Stimulated activated CD8-positive, alpha-beta memory T cell treated with anti-CD3 and anti-CD28 coated beads, Interleukin-15, amount 100 ng/mL, for 48 hours (primary cell): ENCODE measurements around the gene TNF.

Experiments
- DNase-seq, 2 donors: peaks; one replicate each; pipeline ENCODE4 v3.0.0-alpha.2; 2020; ENCODE audit warnings: low read depth in 2 of 2

The TNF gene

DNA sequence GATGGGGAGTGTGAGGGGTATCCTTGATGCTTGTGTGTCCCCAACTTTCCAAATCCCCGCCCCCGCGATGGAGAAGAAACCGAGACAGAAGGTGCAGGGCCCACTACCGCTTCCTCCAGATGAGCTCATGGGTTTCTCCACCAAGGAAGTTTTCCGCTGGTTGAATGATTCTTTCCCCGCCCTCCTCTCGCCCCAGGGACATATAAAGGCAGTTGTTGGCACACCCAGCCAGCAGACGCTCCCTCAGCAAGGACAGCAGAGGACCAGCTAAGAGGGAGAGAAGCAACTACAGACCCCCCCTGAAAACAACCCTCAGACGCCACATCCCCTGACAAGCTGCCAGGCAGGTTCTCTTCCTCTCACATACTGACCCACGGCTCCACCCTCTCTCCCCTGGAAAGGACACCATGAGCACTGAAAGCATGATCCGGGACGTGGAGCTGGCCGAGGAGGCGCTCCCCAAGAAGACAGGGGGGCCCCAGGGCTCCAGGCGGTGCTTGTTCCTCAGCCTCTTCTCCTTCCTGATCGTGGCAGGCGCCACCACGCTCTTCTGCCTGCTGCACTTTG, at the start of gene TNF:
Gene TNF, plus strand, starts transcription at position 231 of the 567 bp plus-strand sequence. Its CDS starts 177 bp downstream, at position 408.
- DNase-seq = peak in 1 of 2 donors; percentile 79

DNA sequence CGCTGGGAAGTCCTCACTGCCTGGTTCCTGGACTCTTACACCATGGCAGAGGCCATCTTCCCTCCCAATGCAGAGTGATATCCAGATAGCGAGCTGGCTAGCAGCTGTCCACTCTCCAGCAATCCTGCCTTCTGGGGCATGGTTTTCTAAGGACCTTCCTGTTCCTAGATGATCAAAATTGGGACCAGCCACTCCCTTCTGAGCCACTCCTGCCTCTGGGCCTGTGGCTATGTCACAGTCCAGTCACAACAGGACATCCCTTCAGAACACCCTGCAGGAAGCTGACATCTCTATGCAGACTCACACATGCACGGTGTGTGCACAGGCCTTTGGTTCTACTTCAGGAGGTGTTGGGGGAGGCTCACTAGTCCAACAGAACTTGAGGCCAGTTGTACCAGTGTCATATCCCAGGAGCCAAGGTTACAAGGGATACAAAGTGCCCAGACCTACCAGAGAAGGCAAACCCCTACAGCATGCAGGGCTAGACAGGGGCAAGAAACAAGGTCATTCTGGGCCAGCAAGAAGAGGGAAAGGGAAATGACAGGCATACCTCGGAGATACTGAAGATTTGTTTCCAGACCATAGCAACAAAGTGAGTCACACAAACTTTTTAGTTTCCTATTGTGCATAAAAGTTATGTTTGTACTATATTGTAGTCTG, 49.3 kb upstream of the TNF start:
- DNase-seq = no peak

DNA sequence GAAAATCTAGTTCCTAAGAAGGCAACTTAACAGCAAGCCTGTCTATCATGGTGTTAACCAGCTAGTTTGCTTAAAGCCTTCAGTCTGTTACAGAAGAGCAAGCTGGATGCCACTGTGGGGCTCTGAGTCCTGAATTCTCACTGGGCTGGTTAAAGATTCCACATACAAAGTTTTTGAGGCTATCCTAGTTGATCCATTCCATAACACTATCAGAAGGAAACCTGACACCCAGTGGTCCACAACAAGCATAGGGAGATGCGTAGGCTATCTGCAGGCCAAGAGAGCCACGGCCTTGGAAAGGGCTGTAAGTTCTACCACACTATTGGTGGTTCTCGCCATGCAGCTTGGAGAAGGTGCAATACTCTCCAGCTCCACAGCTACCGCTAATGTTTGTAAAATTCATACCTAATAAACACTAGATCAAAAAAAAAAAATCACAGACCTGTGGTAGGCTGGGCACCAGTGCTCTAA, 47.0 kb upstream of the TNF start:
- DNase-seq = no peak

DNA sequence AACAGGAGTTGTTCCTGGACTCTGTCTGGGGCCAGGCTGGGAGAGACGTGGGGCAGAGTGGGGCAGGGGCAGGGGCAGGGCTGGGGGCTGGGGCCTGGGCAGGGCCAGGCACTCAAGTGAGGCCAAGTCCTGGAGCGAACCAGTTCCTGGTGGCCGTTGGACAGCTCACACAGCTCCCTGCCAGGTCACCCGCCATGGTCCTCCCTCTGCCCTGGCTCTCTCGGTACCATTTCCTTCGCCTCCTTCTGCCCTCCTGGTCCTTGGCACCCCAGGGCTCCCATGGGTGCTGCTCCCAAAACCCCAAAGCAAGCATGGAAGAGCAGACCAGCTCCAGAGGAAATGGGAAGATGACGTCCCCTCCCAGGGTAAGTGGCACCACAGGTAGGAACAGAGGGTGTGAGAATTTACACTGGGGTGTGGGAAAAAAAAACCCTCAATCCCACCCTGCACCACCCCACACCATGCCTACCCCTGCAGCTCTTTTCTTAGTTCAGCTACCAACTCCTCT, 46.5 kb upstream of the TNF start, which contains the start of gene MCCD1:
Gene MCCD1, plus strand, starts transcription at position 142 of the 508 bp plus-strand sequence. Its CDS starts 53 bp downstream, at position 195.
- DNase-seq = no peak

DNA sequence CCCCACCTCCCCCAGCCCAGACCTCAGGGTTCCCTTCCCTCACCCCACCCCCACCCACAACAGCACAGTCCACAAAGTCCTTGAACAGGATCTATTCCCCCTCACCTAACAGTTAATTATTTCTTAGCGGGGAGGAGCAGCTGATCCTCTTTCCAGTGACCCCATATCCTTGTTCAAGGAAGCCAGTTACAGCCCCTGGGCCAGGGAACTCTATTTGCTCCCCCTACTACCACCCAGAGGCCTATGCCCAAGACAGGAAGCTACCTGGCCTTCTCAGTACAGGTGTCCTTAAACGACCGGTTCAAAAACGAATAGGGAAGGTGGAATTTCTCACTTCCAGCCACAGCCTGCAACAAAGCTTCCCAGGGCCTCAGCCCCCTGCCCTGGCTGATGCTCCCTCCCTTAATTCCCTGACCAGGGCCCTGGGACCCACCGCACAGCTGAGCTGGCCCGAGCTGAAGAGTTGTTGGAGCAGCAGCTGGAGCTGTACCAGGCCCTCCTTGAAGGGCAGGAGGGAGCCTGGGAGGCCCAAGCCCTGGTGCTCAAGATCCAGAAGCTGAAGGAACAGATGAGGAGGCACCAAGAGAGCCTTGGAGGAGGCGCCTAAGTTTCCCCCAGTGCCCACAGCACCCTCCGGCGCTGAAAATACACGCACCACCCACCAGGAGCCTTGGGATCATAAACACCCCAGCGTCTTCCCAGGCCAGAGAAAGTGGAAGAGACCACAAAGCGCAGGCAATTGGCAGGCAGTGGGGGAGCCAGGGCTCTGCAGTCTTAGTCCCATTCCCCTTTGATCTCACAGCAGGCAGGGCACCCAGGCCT, 45.8 kb upstream of the TNF start:
- DNase-seq = no peak

DNA sequence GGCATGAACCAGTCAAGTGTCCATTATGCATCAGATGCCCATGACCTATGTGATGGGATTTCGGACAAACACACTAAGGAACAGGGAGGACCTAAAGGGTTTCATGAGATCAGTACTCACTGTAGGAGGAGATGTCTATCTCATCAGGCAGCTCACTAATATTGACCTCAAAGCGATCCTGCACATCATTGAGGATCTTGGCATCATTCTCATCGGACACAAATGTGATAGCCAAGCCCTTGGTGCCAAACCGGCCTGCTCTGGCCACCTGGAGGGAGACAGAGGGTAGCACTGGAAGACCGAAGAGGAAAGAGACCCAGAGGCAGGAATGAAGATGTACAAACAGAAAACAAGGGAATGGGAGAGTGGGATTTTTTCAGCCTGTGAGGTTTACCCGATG, 44.7 kb upstream of the TNF start:
- DNase-seq = no peak

DNA sequence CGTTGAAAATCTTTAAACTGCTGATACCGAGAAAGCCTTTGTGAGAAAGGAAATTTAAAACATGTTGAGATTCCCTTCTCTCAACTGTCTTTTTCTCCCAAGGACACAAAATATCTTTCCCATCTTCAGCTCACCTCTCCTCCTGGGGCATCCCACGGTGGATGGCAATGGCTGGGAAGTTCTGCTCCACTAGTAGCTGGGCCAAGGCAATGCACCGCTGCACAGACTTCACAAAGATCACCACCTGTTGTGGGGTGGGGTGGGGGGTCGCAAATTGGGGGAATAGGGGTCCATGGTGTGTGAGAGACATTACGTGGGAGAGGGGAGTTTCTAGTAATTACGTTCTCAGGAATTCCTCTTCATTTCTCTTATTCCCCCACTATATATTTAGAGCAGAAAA, 44.2 kb upstream of the TNF start:
- DNase-seq = no peak

DNA sequence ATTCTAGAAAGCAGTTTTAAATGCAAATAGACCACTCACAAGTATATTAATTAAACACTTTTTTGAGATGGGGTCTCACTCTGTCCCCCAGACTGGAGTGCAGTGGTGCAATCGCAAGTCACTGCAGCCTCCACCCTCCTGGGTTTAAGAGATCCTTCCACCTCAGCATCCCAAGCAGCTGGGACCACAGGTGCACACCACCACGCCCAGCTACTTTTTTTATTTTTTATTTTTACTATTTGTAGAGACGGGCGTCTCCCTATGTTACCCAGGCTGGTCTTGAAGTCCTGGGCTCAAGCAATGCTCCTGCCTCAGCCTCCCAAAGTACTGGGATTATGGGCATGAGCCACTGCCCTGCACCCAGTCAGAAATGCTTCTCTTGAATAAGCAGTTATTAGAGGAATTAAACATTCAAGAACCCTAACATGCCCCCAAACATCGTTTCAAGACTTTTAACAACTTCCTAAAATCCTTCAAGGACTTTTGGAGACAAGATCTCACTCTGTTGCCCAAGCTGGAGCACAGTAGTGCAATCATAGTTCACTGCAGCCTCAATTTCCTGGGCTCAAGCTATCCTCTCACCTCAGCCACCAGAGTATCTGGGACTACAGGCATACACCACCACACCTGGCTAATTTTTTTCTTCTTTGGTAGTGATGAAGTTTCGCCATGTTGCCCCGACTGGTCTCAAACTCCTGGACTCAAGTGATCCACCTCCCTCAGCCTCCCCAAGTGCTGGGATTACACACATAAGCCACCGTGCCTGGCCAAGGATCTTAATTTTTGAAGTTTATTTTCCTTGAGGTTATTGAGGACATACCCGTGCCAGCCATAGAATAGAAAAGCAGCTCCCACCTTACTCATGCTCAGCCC, 43.4 kb upstream of the TNF start:
- no peak for DNase-seq

DNA sequence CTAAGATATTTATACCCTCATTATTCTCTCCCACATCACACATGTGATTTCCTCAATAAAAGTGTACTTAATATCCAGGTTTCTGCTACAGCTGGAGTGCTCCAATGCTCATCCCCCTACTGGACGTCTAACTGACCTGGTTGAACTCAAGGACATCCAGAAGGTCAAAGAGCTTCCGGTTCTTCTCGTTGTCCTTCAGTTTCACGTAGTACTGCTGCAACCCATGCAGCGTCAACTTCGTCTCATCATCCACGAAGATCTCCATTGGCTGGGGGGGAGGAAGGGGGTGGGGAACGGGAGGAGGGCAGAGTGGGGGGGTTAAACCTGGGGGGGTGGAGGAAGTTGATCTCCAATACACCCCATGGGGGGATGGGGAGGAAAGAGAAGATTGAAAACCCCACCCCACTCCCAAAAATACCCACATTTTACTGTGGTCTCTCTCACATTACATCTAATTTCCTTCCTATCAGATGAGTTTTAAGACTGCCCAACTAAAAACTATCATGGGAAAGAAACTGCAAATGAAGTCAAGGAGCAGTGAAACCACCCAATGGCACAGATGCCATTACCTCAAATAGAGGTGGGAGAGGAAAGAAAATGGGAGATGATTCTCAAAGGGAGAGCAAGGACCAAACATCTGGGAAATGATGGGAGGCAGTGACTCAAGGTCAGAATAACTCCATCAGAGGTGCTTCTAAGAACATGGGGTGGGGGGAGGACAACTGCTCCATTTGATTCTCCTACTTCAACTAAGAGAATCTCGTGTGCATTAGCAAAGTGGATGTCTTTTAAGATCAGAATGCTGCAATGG, 42.5 kb upstream of the TNF start:
- no peak for DNase-seq

DNA sequence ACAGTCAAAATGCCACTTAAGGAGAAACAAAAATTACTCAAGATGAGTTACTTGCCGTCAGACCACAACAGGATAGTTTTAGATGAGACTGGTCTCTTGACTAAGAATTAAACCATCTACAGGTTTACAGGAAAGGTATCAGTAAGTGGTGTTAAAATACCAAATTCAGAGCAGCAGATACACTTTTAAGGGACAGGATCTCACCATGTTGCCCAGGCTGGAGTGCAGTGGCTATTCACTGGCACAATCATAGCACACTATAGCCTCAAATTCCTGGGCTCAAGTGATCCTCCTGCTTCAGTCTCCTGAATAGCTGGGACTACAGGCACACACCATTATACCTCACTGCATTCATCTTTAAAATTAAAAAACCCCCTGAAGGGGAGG, 41.9 kb upstream of the TNF start:
- DNase-seq = no peak

DNA sequence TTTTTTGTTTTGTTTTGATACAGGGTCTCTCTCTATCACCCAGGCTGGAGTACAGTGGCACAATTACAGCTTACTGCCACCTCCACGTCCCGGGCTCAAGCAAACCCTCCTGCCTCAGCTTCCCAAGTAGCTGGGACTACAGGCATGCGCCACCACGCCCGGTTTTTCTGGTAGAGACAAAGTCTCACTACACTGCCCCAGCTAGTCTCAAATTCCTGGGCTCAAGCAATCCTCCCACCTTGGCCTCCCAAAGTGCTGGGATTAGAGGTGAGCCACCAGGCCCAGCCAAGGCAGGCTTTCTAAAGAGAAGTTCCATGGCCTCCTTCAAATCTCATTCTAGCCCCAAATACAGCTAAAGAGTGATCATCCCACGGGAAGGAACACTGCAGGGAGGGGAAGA, 41.4 kb upstream of the TNF start:
- no peak for DNase-seq

DNA sequence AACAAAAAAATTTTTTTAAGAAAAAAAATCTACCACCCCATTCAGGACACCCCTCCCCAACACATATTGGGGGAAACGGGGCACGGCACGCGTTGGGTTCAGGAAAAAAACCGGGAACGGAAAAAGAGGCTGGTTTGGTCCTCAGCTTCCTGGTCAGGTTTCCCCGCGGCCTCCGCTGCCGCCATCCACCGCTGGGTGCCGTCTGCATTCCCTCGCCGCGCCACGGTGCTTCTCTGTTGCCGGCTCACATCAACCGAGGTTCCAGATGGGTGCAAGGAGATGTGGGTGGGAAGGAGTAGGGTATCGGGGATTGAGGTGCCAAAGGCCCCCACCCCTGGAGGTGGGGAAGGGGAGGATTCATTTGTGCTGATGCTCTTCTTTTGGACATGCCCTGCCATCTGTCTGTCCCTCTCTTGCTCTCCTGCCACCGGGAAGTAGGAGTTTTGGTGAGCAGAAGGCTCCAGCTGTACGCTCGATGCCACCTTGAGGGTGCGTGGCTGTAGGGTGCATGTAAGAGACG, 40.8 kb upstream of the TNF start:
- DNase-seq = no peak

DNA sequence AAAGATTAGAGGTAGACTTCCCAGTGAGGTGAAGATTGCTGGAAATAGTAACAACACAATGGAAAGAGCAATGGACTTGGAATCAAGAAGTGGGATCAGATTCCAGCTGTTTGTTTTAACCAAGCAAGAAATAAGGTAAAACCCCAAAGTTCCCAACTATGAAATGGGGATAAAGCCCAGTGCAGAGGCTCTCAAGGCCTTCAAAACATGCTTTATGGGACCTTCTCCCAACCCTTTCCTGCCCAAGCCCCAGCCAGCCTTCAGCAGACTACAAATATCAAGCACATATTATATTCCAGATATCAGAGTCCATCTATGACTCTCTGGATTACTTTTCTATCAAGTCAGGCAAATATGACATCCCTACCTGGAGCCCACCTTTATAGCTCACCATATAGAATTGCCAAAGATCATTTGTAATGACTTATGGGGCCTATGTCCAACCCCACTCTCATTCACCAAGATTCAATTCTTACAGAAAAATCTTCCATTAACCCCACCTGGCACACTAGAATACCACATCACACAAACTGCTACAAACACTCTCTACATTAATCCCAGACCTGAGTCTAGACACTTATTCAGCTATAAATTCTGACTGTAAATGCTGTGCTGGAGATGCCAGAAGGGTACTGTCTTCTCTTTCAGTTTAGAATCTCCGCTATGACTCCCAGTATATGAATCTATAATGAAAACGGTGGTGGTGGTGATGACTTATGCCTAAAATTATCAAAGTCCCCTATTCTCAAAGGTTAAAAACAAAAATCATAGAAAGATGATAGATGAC, 39.6 kb upstream of the TNF start:
- DNase-seq = no peak

DNA sequence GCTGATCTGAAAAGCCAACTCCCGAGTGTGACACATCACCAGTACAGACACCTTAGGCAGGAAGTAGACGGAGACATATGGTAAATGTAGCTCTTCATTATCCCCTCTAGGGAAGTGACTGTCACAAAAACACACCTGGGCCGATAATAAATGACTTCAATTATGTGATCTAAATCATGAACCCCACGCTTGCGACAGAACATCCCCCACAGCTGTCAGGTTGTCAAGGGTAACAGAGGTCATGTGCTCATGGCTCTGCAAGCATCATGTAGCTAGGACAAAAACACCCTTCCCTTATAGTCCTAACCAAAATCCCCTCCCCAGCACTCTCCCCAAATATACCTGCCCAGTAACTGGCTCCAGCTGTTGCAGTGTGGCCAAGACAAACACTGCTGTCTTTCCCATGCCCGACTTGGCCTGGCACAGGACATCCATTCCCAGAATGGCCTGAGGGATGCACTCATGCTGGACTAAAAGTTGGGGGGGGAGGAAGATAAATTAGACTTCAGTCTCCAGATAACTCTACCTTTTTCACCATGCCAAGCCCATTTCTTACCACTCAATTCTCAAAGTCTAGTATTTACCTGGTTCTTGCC, 36.5 kb upstream of the TNF start:
- DNase-seq = no peak

DNA sequence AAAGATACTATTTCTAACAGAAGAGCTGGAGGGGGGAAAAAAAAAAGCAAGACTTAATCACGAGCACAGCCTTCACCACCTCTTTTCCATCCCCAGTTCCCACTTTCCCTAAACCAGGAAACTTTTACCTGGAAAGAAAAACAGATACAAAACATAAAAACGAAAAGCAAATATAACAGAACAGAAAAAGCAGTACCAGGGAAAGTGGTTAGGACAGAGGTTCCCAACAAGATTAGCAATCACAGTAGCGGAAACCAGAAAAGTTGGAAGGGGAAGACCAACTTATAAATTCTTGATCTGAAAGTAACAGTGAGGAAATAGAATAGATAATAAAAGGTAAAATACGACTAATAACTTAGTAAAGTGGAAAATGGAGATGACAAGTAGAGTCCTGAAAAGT, 34.7 kb upstream of the TNF start:
- DNase-seq = no peak

DNA sequence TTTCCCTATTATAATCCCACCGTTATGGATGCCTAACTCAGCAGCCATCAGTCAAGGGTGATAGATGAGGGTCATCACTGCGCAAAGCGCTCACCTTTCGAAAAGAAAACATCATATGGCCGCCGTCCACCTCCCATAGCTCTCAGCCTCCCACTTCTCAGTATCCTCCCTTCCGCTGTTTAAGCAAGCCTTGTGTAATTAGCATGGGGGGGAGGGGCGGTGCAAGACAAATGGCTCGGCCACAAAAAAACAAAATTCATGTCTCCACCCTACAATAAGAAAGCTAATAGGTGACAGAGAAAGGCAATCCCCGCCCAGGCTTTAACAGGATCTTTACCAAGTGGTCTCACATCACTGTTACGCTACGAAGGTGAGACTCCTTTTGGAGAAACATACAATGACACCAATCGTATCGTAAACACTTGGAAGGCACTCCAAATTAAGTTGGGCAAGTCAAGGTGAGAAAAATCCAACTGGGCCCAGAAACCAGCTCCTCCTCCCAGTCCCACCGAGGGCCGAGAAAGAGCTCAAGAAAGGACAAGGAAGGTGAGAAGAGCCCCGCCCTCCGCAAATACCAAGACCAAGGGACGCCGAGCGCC, 34.2 kb upstream of the TNF start:
- DNase-seq = peak in 1 of 2 donors; percentile 32

DNA sequence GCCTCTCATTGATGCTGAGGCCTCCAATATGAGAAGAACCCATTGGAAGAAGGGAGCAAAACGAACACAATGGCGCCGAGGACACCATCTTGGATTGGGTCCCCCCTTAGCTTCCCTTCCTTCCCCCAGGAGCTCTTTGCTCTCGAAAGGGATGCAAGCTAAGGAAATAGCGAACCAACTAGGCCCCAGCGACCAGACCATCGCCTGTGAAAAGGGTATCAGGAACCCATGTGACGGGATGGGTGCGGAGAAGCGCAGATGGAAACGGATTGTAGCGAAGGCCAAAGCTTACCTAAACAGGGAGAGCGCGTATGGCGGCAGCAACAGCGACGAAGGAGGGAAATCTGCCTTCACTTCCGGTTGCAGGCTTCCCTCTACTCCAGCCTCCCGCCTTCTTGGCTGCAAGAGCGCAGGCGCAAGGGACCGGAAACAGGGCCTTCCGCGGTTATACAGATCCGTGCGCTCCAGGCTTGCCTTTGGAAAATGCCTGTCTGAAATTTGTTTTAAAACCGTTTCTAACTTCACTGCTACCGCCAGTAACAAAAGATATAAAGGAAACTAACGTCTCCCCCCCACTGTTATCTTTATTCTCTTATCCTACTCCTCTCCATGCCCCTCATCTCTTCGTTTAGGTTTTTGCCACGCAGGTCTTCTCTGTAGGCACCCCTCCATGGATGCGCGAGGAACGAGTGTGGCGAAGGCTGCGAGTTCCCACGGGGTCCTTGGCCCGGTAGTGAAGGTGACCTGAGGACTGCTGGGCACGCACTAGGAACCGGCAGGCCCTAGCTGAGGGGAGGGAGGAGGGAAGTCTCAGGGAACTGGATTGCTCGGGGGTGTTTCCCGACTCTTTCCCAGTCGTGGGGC, 33.5 kb upstream of the TNF start, which contains the start of gene DDX39B:
Gene DDX39B, minus strand, starts transcription at position 346 of the 864 bp plus-strand sequence. CDS start 1,471 bp downstream, outside the sequence.
- DNase-seq = peak; percentile 92 to 93

DNA sequence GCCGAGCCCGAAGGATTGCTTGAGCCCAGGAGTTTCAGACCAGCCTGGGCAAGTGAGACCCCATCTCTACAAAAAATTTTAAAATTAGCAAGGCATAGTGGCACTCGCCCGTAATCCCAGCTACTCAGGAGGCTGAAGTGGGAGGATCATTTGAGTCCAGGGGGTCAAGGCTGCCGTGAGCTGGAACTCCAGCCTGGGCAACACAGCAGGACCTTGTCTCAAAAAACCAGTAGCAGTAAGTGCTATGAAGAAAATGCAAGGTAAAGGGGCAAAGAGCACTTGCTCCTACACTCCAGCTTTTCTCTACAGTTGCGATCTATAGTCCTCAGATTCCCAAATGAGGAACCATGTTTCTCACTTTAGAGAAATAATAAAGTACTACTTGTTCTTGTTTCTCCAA, 31.7 kb upstream of the TNF start:
- no peak for DNase-seq
